Loucy (cell line): ENCODE data around the gene TMED6.

ENCODE experiments used
- EZH2phosphoT487 ChIP-seq: fragments of 200-600 bp; IDR thresholded peaks from 2 replicates; pipeline ENCODE4 v1.6.1; 2018; ENCODE audit warnings: antibody characterized with exemption, mild to moderate bottlenecking, moderate library complexity, borderline replicate concordance
- TF ChIP-seq, protein P1 (sequence below): fragments of 200-600 bp; sonication (generic); conservative IDR thresholded peaks from 2 replicates; pipeline ENCODE4 v1.5.1; 2014; ENCODE audit warnings: mild to moderate bottlenecking, antibody characterized with exemption, low read length

DNA sequence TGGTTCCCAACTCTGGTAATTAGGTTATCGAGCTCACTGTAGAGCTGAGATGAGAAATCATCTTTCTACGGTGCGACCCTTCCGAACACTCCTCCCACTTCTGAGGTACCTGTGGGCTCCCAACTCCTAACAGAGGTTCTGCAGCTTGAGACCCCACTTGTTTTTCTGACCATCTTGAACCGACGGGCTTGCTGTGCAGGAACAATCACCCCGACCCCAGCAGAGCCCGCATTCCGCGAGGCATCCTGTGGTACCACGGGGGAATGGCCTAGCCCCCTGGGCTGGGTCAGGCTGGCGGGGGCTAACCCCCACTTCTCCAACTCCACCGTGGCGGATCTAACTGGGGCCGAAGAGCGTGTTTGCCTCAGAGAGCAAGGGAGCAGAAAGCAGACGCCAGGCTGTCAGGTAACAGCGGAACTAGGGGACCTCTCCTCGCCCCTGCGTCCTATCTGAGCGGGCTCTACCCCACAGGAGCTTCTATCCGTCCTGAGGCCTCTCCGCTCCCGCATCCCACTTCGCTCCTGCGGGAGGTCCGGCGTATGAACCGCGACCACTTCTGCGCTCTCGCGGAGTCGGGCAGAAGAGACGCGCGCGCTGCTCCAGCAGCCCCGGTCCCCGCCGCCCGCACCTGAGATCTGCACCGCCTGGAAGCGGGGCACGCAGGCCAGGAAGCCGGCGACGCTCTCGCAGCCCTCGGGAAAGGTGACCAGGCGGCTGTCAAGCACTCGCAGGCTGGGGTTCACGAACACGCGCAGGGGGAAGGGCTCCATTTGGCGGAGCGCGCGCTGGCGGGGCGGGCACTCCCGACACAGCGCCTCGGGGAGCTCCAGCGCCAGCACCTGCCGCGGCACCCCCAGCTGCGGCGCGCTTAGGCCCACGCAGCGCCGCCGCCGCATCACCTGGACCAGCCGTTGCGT lies 22.0 kb downstream of the TMED6 start:
- TF ChIP-seq, protein P1, sequence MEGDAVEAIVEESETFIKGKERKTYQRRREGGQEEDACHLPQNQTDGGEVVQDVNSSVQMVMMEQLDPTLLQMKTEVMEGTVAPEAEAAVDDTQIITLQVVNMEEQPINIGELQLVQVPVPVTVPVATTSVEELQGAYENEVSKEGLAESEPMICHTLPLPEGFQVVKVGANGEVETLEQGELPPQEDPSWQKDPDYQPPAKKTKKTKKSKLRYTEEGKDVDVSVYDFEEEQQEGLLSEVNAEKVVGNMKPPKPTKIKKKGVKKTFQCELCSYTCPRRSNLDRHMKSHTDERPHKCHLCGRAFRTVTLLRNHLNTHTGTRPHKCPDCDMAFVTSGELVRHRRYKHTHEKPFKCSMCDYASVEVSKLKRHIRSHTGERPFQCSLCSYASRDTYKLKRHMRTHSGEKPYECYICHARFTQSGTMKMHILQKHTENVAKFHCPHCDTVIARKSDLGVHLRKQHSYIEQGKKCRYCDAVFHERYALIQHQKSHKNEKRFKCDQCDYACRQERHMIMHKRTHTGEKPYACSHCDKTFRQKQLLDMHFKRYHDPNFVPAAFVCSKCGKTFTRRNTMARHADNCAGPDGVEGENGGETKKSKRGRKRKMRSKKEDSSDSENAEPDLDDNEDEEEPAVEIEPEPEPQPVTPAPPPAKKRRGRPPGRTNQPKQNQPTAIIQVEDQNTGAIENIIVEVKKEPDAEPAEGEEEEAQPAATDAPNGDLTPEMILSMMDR = no peak
- no peak for TF ChIP-seq EZH2phosphoT487
